Activated CD4-positive, alpha-beta T cell treated with anti-CD3 and anti-CD28 coated beads, Interleukin-2, amount 50 U/mL, for 48 hours (primary cell): ENCODE measurements around the gene CD34.
A peak's percentile ranks its signal among the peaks of the same experiment; 100 is the strongest.
"Not testable (repeated sequence)": the region's sequence is repeated elsewhere in the genome, so short reads cannot be mapped to it uniquely, and the experiment has no call there.

Source experiments
- DNase-seq, 2 experiments: peaks; one replicate each; pipeline ENCODE4 v3.0.0-alpha.2; 2020

CD34 gene

GRCh38 chr1:207894704-207895103, 16.2 kb downstream of the CD34 start:
- DNase-seq: no peak

GRCh38 chr1:207893737-207894582, 17.0 kb downstream of the CD34 start:
- no peak for DNase-seq

- DNase-seq: no peak
Observed at GRCh38 chr1:207892764-207893163, 18.2 kb downstream of the CD34 start.

GRCh38 chr1:207891148-207891547, 19.8 kb downstream of the CD34 start:
- DNase-seq: no peak

- DNase-seq: no peak
Observed at GRCh38 chr1:207890136-207890738, 20.7 kb downstream of the CD34 start.

GRCh38 chr1:207888652-207889051, 22.3 kb downstream of the CD34 start:
- no peak for DNase-seq

- no peak for DNase-seq
Observed at GRCh38 chr1:207887542-207888201, 23.3 kb downstream of the CD34 start.

GRCh38 chr1:207886227-207886626, 24.7 kb downstream of the CD34 start:
- DNase-seq: no peak

GRCh38 chr1:207885129-207886032, 25.5 kb downstream of the CD34 start:
- DNase-seq: peak; percentile 76 to 80

GRCh38 chr1:207884266-207885029, 26.5 kb downstream of the CD34 start:
- DNase-seq: no peak

- peak in 1 of 2 experiments; percentile 40 for DNase-seq
Observed at GRCh38 chr1:207883660-207884250, 27.2 kb downstream of the CD34 start.

GRCh38 chr1:207883104-207883651, 27.7 kb downstream of the CD34 start:
- DNase-seq: no peak

- DNase-seq: no peak
Observed at GRCh38 chr1:207882692-207883091, 28.2 kb downstream of the CD34 start.

GRCh38 chr1:207878939-207879338, 32.0 kb downstream of the CD34 start:
- DNase-seq: no peak

GRCh38 chr1:207877914-207878313, 33.0 kb downstream of the CD34 start:
- not testable (repeated sequence) for DNase-seq

- no peak for DNase-seq
Observed at GRCh38 chr1:207876131-207876530, 34.8 kb downstream of the CD34 start.

- DNase-seq: no peak
Observed at GRCh38 chr1:207875532-207875931, 35.4 kb downstream of the CD34 start.

- DNase-seq: peak; percentile 57 to 67
Observed at GRCh38 chr1:207873055-207873890, 37.7 kb downstream of the CD34 start.

- no peak for DNase-seq
Observed at GRCh38 chr1:207872621-207873020, 38.3 kb downstream of the CD34 start.

- no peak for DNase-seq
Observed at GRCh38 chr1:207871117-207871649, 39.7 kb downstream of the CD34 start.
